ENCODE data around the gene CARD14.

- no peak for TF ChIP-seq POLR2A (IDR thresholded peaks at IDR 0.05)
- TF ChIP-seq EP300 (IDR thresholded peaks at IDR 0.05; ENCODE audit: low read depth), result no peak
- TF ChIP-seq CTCF (IDR thresholded peaks at IDR 0.05), result no peak
- no peak for TF ChIP-seq POLR2AphosphoS5 (IDR thresholded peaks at IDR 0.05)
Measured at GRCh38 chr17:80138856-80139426, 30.9 kb upstream of the CARD14 start.
